Calu3 (cell line): ENCODE results near the gene ZNF485. TPM values are rescaled to one million over a fixed set of nuclear protein-coding genes. Genes with fewer than 3 reads are reported as not detected.
"Not testable (repeated sequence)": the region's sequence is repeated elsewhere in the genome, so short reads cannot be mapped to it uniquely, and the experiment has no call there.

ENCODE experiments used
- BruUV-seq: library from RNA; stranded (reverse); fragments of 400-500 nt; replicated peaks from 2 replicates; lab custom pipeline; 2021; lab: Mats Ljungman, UMichigan
- CTCF ChIA-PET: fragments of 300-600 bp; sonication (Branson Sonifier 250); formaldehyde crosslinking; loops from one replicate; lab custom pipeline; 2022; ENCODE audit warnings: antibody characterized with exemption; lab: Charles Lee
- DNase-seq: peaks from one replicate; pipeline ENCODE4 v3.0.0; 2022
- H3K27ac Mint-ChIP-seq: one replicate; pipeline ENCODE4 v1.8.0; 2022; ENCODE audit warnings: mixed read lengths; ENCODE audit not compliant: unreplicated experiment
- H3K27me3 Mint-ChIP-seq: one replicate; pipeline ENCODE4 v1.8.0; 2022; ENCODE audit warnings: mixed read lengths; ENCODE audit not compliant: unreplicated experiment
- H3K36me3 Mint-ChIP-seq: one replicate; pipeline ENCODE4 v1.8.0; 2022; ENCODE audit warnings: mild to moderate bottlenecking, moderate library complexity, mixed read lengths; ENCODE audit not compliant: insufficient read depth, unreplicated experiment
- H3K4me1 Mint-ChIP-seq: one replicate; pipeline ENCODE4 v1.8.0; 2022; ENCODE audit warnings: mild to moderate bottlenecking, low read depth, mixed read lengths; ENCODE audit not compliant: unreplicated experiment
- H3K4me3 Mint-ChIP-seq: one replicate; pipeline ENCODE4 v1.8.0; 2022; ENCODE audit warnings: mild to moderate bottlenecking, low read depth, moderate library complexity, mixed read lengths; ENCODE audit not compliant: unreplicated experiment
- H3K9me3 Mint-ChIP-seq: one replicate; pipeline ENCODE4 v1.8.0; 2022; ENCODE audit warnings: low read depth, mixed read lengths; ENCODE audit not compliant: unreplicated experiment
- intact Hi-C: fragments of 100-400 bp; cut with micrococcal nuclease; formaldehyde crosslinking; loops from one replicate; pipeline ENCODE4 v1.10.0; 2022; ENCODE audit not compliant: unreplicated experiment
- total RNA-seq: library from RNA; stranded (reverse); gene quantifications from 2 replicates; pipeline ENCODE4 v1.2.3, GENCODE V29; 2022
- TF ChIP-seq, protein P1 (sequence below): fragments of 200-600 bp; IDR thresholded peaks from one replicate; pipeline ENCODE4 v1.8.0; 2022; ENCODE audit warnings: antibody characterized with exemption; ENCODE audit not compliant: unreplicated experiment

Gene ZNF485
- total RNA-seq, 1 experiment from 2014 or later, result 6.7 TPM

DNA sequence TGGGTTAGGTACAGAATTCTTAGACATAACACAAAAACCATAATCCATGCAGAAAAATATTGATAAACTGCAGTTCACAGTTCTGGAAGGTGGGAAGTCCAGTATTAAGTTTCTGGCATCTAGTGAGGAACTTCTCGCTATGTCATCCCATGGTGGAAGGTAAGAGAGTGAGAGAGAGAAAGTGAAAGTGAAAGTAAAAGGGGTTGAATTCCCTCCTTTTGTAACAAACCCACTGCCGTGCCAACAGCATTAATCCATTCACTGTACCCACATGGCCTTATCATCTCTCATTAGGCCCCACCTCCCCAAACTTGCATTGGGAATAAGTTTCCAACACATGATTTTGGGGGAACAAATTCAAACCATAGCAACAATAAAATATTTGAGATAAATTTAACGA, 17.1 kb downstream of the ZNF485 start:
- Mint-ChIP-seq H3K36me3 (no peaks in the 10 kb centered on the region), H3K9me3 (peaks cover 2% of the 10 kb centered on the region), H3K4me1 (no peaks in the 10 kb centered on the region), H3K27ac (no peak overlapping the region), H3K4me3 (peak overlapping the region; percentile 27), H3K27me3 (no peaks in the 10 kb centered on the region)
- no peak for DNase-seq
- intact Hi-C loops, result no loop called here
- CTCF ChIA-PET, result no interaction called here
- BruUV-seq, result no TSS peak
- TF ChIP-seq, protein P1, sequence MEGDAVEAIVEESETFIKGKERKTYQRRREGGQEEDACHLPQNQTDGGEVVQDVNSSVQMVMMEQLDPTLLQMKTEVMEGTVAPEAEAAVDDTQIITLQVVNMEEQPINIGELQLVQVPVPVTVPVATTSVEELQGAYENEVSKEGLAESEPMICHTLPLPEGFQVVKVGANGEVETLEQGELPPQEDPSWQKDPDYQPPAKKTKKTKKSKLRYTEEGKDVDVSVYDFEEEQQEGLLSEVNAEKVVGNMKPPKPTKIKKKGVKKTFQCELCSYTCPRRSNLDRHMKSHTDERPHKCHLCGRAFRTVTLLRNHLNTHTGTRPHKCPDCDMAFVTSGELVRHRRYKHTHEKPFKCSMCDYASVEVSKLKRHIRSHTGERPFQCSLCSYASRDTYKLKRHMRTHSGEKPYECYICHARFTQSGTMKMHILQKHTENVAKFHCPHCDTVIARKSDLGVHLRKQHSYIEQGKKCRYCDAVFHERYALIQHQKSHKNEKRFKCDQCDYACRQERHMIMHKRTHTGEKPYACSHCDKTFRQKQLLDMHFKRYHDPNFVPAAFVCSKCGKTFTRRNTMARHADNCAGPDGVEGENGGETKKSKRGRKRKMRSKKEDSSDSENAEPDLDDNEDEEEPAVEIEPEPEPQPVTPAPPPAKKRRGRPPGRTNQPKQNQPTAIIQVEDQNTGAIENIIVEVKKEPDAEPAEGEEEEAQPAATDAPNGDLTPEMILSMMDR, result no peak

DNA sequence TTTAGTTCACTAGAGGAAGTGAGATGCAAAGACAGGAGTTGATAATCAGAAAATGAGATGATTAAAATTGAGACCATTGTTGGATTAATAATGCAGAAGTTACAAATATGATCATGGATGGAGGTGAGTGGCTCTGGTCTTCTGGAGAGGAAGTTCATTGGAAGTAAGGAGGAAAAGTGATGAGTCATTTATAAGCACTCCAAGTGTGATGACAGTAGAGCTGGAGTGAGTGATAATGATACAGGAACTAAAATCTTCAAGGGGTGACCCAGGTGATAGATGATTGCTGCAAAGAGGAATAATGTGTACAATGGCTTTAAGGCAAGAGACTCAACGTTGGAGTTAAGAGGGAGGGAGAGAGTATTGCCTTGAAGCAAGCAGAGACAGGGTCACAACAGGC, 21.7 kb downstream of the ZNF485 start:
- Mint-ChIP-seq H3K4me3 (no peak overlapping the region), H3K36me3 (no peaks in the 10 kb centered on the region), H3K9me3 (no peaks in the 10 kb centered on the region), H3K27me3 (no peaks in the 10 kb centered on the region), H3K4me1 (no peaks in the 10 kb centered on the region), H3K27ac (no peak overlapping the region)
- DNase-seq, result no peak
- TF ChIP-seq, protein P1, result no peak
- BruUV-seq, result no TSS peak
- intact Hi-C loops, result no loop called here
- CTCF ChIA-PET, result no interaction called here

DNA sequence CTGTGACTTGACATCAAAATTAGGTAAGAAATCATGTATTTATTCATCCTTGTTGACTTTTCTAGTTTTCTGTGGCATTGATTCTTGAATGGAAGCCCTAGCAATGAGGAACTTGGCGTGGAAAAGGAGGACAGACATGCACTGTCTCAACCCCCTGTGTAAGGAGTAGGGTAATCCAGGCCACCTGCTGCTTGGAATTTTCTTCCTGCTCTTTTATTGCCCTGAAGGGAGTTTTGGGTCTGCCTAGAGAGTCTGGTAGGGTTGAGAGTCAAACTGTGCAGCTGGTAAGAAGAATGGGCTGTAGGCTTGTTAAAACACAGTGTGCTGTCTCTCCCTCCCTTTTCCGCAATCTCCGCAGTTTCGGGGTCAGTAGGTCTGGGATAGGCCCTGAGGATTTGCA, 22.7 kb downstream of the ZNF485 start:
- peaks cover 2% of the 10 kb centered on the region for H3K9me3 Mint-ChIP-seq
- intact Hi-C loops, result no loop called here
- H3K27ac Mint-ChIP-seq, result no peak overlapping the region
- DNase-seq, result no peak
- no peaks in the 10 kb centered on the region for H3K36me3 Mint-ChIP-seq
- BruUV-seq, result no TSS peak
- H3K27me3 Mint-ChIP-seq, result no peaks in the 10 kb centered on the region
- no peak overlapping the region for H3K4me3 Mint-ChIP-seq
- H3K4me1 Mint-ChIP-seq, result no peaks in the 10 kb centered on the region
- TF ChIP-seq, protein P1, result no peak
- CTCF ChIA-PET, result no interaction called here

DNA sequence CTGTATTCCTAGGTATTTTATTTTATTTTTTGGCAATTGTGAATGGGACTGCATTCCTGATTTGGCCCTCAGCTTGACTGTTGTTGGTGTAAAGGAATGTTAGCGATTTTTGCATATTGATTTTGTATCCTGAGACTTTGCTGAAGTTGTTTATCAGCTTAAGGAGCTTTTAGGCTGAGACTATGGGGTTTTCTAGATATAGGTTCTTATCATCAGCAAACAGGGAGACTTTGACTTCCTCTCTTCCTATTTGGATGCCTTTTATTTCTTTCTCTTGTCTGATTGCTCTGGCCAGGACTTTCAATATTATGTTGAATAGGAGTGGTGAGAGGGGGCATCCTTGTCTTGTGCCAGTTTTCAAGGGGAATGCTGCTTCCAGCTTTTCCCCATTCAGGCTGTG, 29.6 kb downstream of the ZNF485 start:
- intact Hi-C loops, H3K9me3 Mint-ChIP-seq, DNase-seq, H3K4me1 Mint-ChIP-seq, BruUV-seq, H3K27me3 Mint-ChIP-seq, H3K27ac Mint-ChIP-seq, CTCF ChIA-PET, H3K4me3 Mint-ChIP-seq, H3K36me3 Mint-ChIP-seq: not testable (repeated sequence)

DNA sequence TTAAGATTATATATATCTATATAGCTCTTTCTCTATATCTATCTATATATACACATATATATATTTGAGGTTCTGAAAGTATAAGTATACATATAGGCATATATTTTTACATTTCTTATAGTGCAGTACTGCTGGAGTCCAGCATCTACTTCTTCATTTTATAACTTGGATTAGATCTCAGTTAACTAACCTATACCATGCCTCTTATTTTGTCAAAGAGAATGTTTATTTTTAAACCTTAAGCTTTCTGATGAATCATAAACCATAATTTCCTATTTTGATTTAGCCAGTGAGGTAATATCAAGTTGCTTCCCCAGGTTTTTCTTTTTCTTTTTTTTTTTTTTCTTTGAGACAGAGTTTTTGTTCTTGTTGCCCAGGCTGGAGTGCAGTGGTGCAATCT, 34.4 kb downstream of the ZNF485 start:
- H3K4me3 Mint-ChIP-seq, result no peak overlapping the region
- no peaks in the 10 kb centered on the region for H3K4me1 Mint-ChIP-seq
- peaks cover 9% of the 10 kb centered on the region for H3K9me3 Mint-ChIP-seq
- BruUV-seq, result no TSS peak
- H3K36me3 Mint-ChIP-seq, result peaks cover 3% of the 10 kb centered on the region
- intact Hi-C loops, result no loop called here
- H3K27me3 Mint-ChIP-seq, result no peaks in the 10 kb centered on the region
- CTCF ChIA-PET, result no interaction called here
- TF ChIP-seq, protein P1, result no peak
- no peak for DNase-seq
- H3K27ac Mint-ChIP-seq, result no peak overlapping the region
